HEK293 (cell line): ENCODE data around the gene EIPR1.

Source experiments
- ZFP37 ChIP-seq: fragments of 450-650 bp; formaldehyde crosslinking; IDR thresholded peaks from 2 replicates; pipeline ENCODE4 v1.5.1; 2016; ENCODE audit warnings: missing biosample characterization, missing genetic modification characterization
- ZFP41 ChIP-seq: fragments of 450-650 bp; formaldehyde crosslinking; IDR thresholded peaks from 2 replicates; pipeline ENCODE4 v1.5.1; 2016; ENCODE audit warnings: missing biosample characterization, missing genetic modification characterization, borderline replicate concordance
- ZNF596 ChIP-seq: fragments of 450-650 bp; IDR thresholded peaks from 2 replicates; pipeline ENCODE4 v1.5.0; 2018; ENCODE audit warnings: missing biosample characterization, mild to moderate bottlenecking, missing genetic modification characterization, moderate library complexity
- ZNF621 ChIP-seq: fragments of 450-650 bp; formaldehyde crosslinking; IDR thresholded peaks from 2 replicates; pipeline ENCODE4 v1.5.1; 2017; ENCODE audit warnings: missing biosample characterization, missing genetic modification characterization
- ZNF629 ChIP-seq: fragments of 450-650 bp; formaldehyde crosslinking; IDR thresholded peaks from 2 replicates; pipeline ENCODE4 v1.5.1; 2017; ENCODE audit warnings: missing biosample characterization, missing genetic modification characterization
- ZNF664 ChIP-seq: fragments of 450-650 bp; formaldehyde crosslinking; IDR thresholded peaks from 2 replicates; pipeline ENCODE4 v1.5.1; 2016; ENCODE audit warnings: missing biosample characterization, missing genetic modification characterization
- ZNF747 ChIP-seq: fragments of 450-650 bp; formaldehyde crosslinking; IDR thresholded peaks from 2 replicates; pipeline ENCODE4 v1.5.1; 2016; ENCODE audit warnings: missing biosample characterization, missing genetic modification characterization
- ZNF76 ChIP-seq: fragments of 450-650 bp; formaldehyde crosslinking; IDR thresholded peaks from 2 replicates; pipeline ENCODE4; 2016; ENCODE audit warnings: low read depth, missing biosample characterization, missing genetic modification characterization, borderline replicate concordance
- ZNF768 ChIP-seq: fragments of 450-650 bp; formaldehyde crosslinking; IDR thresholded peaks from 2 replicates; pipeline ENCODE4 v1.5.1; 2018; ENCODE audit warnings: missing biosample characterization, mild to moderate bottlenecking, missing genetic modification characterization
- ZNF843 ChIP-seq: fragments of 450-650 bp; formaldehyde crosslinking; IDR thresholded peaks from 2 replicates; pipeline ENCODE4 v1.5.1; 2016; ENCODE audit warnings: missing biosample characterization, missing genetic modification characterization
- TF ChIP-seq, protein P1 (sequence below): fragments of 450-650 bp; formaldehyde crosslinking; IDR thresholded peaks from 2 replicates; pipeline ENCODE4 v1.5.1; 2016; ENCODE audit warnings: missing biosample characterization, missing genetic modification characterization
- TF ChIP-seq, protein P2 (sequence below): fragments of 450-650 bp; formaldehyde crosslinking; IDR thresholded peaks from 2 replicates; pipeline ENCODE4 v1.5.1; 2016; ENCODE audit warnings: missing biosample characterization, missing genetic modification characterization

GRCh38 chr2:3233877-3234276 is 143.7 kb downstream of the EIPR1 start:
- TF ChIP-seq ZNF843 (tag by site-specific recombination) = no peak
- TF ChIP-seq, protein P1, sequence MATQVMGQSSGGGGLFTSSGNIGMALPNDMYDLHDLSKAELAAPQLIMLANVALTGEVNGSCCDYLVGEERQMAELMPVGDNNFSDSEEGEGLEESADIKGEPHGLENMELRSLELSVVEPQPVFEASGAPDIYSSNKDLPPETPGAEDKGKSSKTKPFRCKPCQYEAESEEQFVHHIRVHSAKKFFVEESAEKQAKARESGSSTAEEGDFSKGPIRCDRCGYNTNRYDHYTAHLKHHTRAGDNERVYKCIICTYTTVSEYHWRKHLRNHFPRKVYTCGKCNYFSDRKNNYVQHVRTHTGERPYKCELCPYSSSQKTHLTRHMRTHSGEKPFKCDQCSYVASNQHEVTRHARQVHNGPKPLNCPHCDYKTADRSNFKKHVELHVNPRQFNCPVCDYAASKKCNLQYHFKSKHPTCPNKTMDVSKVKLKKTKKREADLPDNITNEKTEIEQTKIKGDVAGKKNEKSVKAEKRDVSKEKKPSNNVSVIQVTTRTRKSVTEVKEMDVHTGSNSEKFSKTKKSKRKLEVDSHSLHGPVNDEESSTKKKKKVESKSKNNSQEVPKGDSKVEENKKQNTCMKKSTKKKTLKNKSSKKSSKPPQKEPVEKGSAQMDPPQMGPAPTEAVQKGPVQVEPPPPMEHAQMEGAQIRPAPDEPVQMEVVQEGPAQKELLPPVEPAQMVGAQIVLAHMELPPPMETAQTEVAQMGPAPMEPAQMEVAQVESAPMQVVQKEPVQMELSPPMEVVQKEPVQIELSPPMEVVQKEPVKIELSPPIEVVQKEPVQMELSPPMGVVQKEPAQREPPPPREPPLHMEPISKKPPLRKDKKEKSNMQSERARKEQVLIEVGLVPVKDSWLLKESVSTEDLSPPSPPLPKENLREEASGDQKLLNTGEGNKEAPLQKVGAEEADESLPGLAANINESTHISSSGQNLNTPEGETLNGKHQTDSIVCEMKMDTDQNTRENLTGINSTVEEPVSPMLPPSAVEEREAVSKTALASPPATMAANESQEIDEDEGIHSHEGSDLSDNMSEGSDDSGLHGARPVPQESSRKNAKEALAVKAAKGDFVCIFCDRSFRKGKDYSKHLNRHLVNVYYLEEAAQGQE (tag by site-specific recombination) = no peak
- TF ChIP-seq ZNF768 (tag by site-specific recombination) = no peak
- TF ChIP-seq ZNF596 (tag by site-specific recombination) = no peak
- no peak for TF ChIP-seq ZNF664 (tag by site-specific recombination)
- TF ChIP-seq ZNF747 (tag by site-specific recombination) = no peak
- no peak for TF ChIP-seq ZFP41
- TF ChIP-seq, protein P2, sequence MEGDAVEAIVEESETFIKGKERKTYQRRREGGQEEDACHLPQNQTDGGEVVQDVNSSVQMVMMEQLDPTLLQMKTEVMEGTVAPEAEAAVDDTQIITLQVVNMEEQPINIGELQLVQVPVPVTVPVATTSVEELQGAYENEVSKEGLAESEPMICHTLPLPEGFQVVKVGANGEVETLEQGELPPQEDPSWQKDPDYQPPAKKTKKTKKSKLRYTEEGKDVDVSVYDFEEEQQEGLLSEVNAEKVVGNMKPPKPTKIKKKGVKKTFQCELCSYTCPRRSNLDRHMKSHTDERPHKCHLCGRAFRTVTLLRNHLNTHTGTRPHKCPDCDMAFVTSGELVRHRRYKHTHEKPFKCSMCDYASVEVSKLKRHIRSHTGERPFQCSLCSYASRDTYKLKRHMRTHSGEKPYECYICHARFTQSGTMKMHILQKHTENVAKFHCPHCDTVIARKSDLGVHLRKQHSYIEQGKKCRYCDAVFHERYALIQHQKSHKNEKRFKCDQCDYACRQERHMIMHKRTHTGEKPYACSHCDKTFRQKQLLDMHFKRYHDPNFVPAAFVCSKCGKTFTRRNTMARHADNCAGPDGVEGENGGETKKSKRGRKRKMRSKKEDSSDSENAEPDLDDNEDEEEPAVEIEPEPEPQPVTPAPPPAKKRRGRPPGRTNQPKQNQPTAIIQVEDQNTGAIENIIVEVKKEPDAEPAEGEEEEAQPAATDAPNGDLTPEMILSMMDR = no peak
- no peak for TF ChIP-seq ZNF629 (tag by site-specific recombination)
- TF ChIP-seq ZNF76 (tag by site-specific recombination) = no peak
- no peak for TF ChIP-seq ZNF621 (tag by site-specific recombination)
- TF ChIP-seq ZFP37 (tag by site-specific recombination) = no peak
